ENCODE results near the gene CARD8. TPM values are rescaled to one million over a fixed set of nuclear protein-coding genes. Genes with fewer than 3 reads are reported as not detected.
"Not testable (repeated sequence)": the region's sequence is repeated elsewhere in the genome, so short reads cannot be mapped to it uniquely, and the experiment has no call there.

CARD8 gene
- total RNA-seq, result 34.0 TPM

GRCh38 chr19:48255376-48256303 is at the start of gene CARD8:
Gene CARD8, minus strand, starts transcription at chr19:48255912. Its CDS starts 14,892 bp downstream, at chr19:48241020.
- DNase-seq, result peak; percentile 94

GRCh38 chr19:48303866-48304265 is 48.2 kb upstream of the CARD8 start:
- no peak for DNase-seq

- DNase-seq, result no peak
These were observed 47.7 kb upstream of the CARD8 start for GRCh38 chr19:48303367-48303766.

- DNase-seq, result no peak
These were observed 46.9 kb upstream of the CARD8 start for GRCh38 chr19:48302600-48302959.

GRCh38 chr19:48301886-48302599 is 46.3 kb upstream of the CARD8 start:
- no peak for DNase-seq

GRCh38 chr19:48297975-48298374 is 42.3 kb upstream of the CARD8 start:
- DNase-seq, result no peak

- no peak for DNase-seq
These were observed 41.4 kb upstream of the CARD8 start for GRCh38 chr19:48296963-48297734.

GRCh38 chr19:48295458-48295857 is 39.7 kb upstream of the CARD8 start:
- no peak for DNase-seq

- DNase-seq, result no peak
These were observed 37.1 kb upstream of the CARD8 start for GRCh38 chr19:48292798-48293197.

- not testable (repeated sequence) for DNase-seq
These were observed 35.7 kb upstream of the CARD8 start for GRCh38 chr19:48291489-48291815.

- DNase-seq, result peak; percentile 84
These were observed 35.2 kb upstream of the CARD8 start for GRCh38 chr19:48290771-48291488.

GRCh38 chr19:48290401-48290770 is 34.7 kb upstream of the CARD8 start:
- no peak for DNase-seq

- no peak for DNase-seq
These were observed 32.0 kb upstream of the CARD8 start for GRCh38 chr19:48287748-48288147.

GRCh38 chr19:48284896-48285295 is 29.2 kb upstream of the CARD8 start:
- no peak for DNase-seq

GRCh38 chr19:48283908-48284307 is 28.2 kb upstream of the CARD8 start:
- DNase-seq, result no peak

- no peak for DNase-seq
These were observed 24.0 kb upstream of the CARD8 start for GRCh38 chr19:48279747-48280146.

GRCh38 chr19:48274938-48275337 is 19.2 kb upstream of the CARD8 start:
- DNase-seq, result no peak

- DNase-seq, result no peak
These were observed 18.5 kb upstream of the CARD8 start for GRCh38 chr19:48274173-48274572.

- DNase-seq, result peak; percentile 39
These were observed 15.9 kb upstream of the CARD8 start for GRCh38 chr19:48271531-48272151.

GRCh38 chr19:48269617-48270026 is 13.9 kb upstream of the CARD8 start:
- not testable (repeated sequence) for DNase-seq

GRCh38 chr19:48265326-48265725 is 9.6 kb upstream of the CARD8 start:
- DNase-seq, result not testable (repeated sequence)

- not testable (repeated sequence) for DNase-seq
These were observed 4.6 kb upstream of the CARD8 start for GRCh38 chr19:48260359-48260714.
